HepG2 (cell line): ENCODE results near the gene LIMS2. TPM values are rescaled to one million over a fixed set of nuclear protein-coding genes. Genes with fewer than 3 reads are reported as not detected.

Experiments
- ATAC-seq: fragments of 200-7000 bp; cut with Tn5 transposase; 3 replicates; pipeline ENCODE4 v1.9.1; 2020; ENCODE audit warnings: mild to moderate bottlenecking, moderate library complexity
- BruUV-seq: library from RNA; stranded (reverse); fragments of 400-500 nt; replicated peaks from 2 replicates; lab custom pipeline; 2021; lab: Mats Ljungman, UMichigan
- CTCF ChIA-PET: fragments of 300-600 bp; formaldehyde crosslinking; extraction: SDS; loops from one replicate; lab custom pipeline; 2021; ENCODE audit warnings: low total read pairs, inconsistent platforms, low intra/inter-chr PET ratio; lab: Yijun Ruan, JAX
- POLR2A ChIA-PET: fragments of 350-600 bp; sonication (Branson Sonifier 250); formaldehyde crosslinking; loops from one replicate; lab custom pipeline; 2020; ENCODE audit warnings: antibody characterized with exemption, inconsistent platforms; lab: Yijun Ruan, JAX
- DNase-seq: peaks from one replicate; pipeline ENCODE4 v3.0.0-alpha.2; 2015; ENCODE audit warnings: low spot score
- FAIRE-seq: peaks from 3 replicates; lab custom pipeline; 2011; peaks lifted over from hg19 to GRCh38; lab: Jason Lieb, UNC
- H2AFZ ChIP-seq: one replicate; pipeline ENCODE4 v1.6.1; 2011; ENCODE audit warnings: low read length, inconsistent platforms
- H3K27ac ChIP-seq: fragments of 300-600 bp; 3 replicates; pipeline ENCODE4 v1.8.0; 2011; ENCODE audit warnings: mixed run types, mild to moderate bottlenecking, mixed read lengths, low read length, inconsistent platforms; ENCODE audit not compliant: insufficient read depth; ENCODE audit errors: extremely low read length
- H3K27me3 ChIP-seq, 2 experiments: fragments of 200-600 bp in 1 of 2; 2 replicates in 1 of 2; 3 replicates in 1 of 2; pipeline versions ENCODE4 v1.6.0 to v1.8.0; 2011; ENCODE audit warnings: low read length in 2 of 2, mild to moderate bottlenecking in 2 of 2, moderate library complexity in 2 of 2, inconsistent platforms in 1 of 2; ENCODE audit not compliant: insufficient read depth in 2 of 2, control insufficient read depth in 1 of 2
- H3K36me3 ChIP-seq, 2 experiments: fragments of 200-600 bp in 1 of 2; replicated peaks in 1 of 2; 2 replicates in 1 of 2; 3 replicates in 1 of 2; pipeline versions ENCODE4 v1.5.1 to v1.8.0; 2011; ENCODE audit warnings: low read length in 2 of 2, inconsistent platforms in 1 of 2; ENCODE audit not compliant: insufficient read depth in 2 of 2, control insufficient read depth in 1 of 2
- H3K4me1 ChIP-seq: 2 replicates; pipeline ENCODE4 v1.5.1; 2012; ENCODE audit warnings: low read length, inconsistent platforms; ENCODE audit not compliant: insufficient read depth
- H3K4me2 ChIP-seq: 2 replicates; pipeline ENCODE4 v1.6.0; 2011; ENCODE audit warnings: low read depth, low read length, inconsistent platforms
- H3K4me3 ChIP-seq, 3 experiments: fragments of 200-600 bp in 1 of 3; sonication (generic), shearing (Covaris generic) in 1 of 3; replicated peaks in 1 of 3; 2 replicates each; pipeline ENCODE4 v1.5.1; 2011 to 2016; ENCODE audit warnings: low read length in 3 of 3, inconsistent platforms in 2 of 3, low read depth in 2 of 3, mild to moderate bottlenecking in 2 of 3, control low read depth in 1 of 3, mixed read lengths in 1 of 3; ENCODE audit not compliant: insufficient read depth in 1 of 3
- H3K79me2 ChIP-seq: one replicate; pipeline ENCODE4 v1.6.1; 2011; ENCODE audit warnings: low read length, inconsistent platforms; ENCODE audit not compliant: insufficient read depth
- H3K9ac ChIP-seq: 2 replicates; pipeline ENCODE4 v1.6.0; 2011; ENCODE audit warnings: mild to moderate bottlenecking, low read depth, low read length, inconsistent platforms; ENCODE audit not compliant: insufficient read depth
- H3K9me3 ChIP-seq: 2 replicates; pipeline ENCODE4 v1.5.1; 2012; ENCODE audit warnings: mild to moderate bottlenecking, low read length
- H4K20me1 ChIP-seq: 2 replicates; pipeline ENCODE4 v1.6.0; 2011; ENCODE audit warnings: inconsistent platforms, mild to moderate bottlenecking, low read length, moderate library complexity; ENCODE audit not compliant: insufficient read depth
- MXI1 ChIP-seq: IDR thresholded peaks from 3 replicates; pipeline ENCODE4 v1.6.1; 2012; ENCODE audit warnings: low read depth, low read length, inconsistent platforms, borderline replicate concordance
- SMYD3 ChIP-seq: sonication (generic); formaldehyde crosslinking; IDR thresholded peaks from 2 replicates; pipeline ENCODE4 v1.8.1; 2023; ENCODE audit warnings: mild to moderate bottlenecking, missing genetic modification reagents
- ZNF207 ChIP-seq: fragments of 450-650 bp; IDR thresholded peaks from 2 replicates; pipeline ENCODE4 v1.6.1; 2016; ENCODE audit warnings: antibody characterized with exemption, borderline replicate concordance
- WGBS: methylation state at CpG from one replicate; pipeline ENCODE4 v1.1.6; 2017; ENCODE audit warnings: low lambda C conversion rate; 5-methylcytosine and 5-hydroxymethylcytosine counted together
- in situ Hi-C: cut with HindIII; loops from 2 replicates; pipeline ENCODE4 v1.10.0; 2017; ENCODE audit warnings: low pct_unique_long_range_greater_than_20kb; ENCODE audit not compliant: extremely low pct_ligation_motif_present
- intact Hi-C: fragments of 100-400 bp; cut with micrococcal nuclease; formaldehyde crosslinking; loops from one replicate; pipeline ENCODE4 v1.10.0; 2022; ENCODE audit not compliant: unreplicated experiment
- polyA plus RNA-seq, 8 experiments: library from polyadenylated mRNA; depleted of rRNA in 3 of 8; stranded (reverse) in 7 of 8; unstranded in 1 of 8; fragments of >200 nt; fragmentation: Illumina TruSeq in 4 of 8; extraction: Trizol in 4 of 8; gene quantifications; 2 replicates each; pipeline versions ENCODE4 v1.2.1 to v1.2.3, GENCODE V29; 2011 to 2016; ENCODE audit warnings: low read depth in 4 of 8, missing spikeins in 1 of 8, mixed read lengths in 1 of 8; ENCODE audit not compliant: insufficient read depth in 1 of 8
- total RNA-seq, 5 experiments: library from RNA; depleted of rRNA; stranded (reverse); fragments of >200 nt; fragmentation: Illumina TruSeq; extraction: Trizol; gene quantifications; 2 replicates each; pipeline ENCODE4 v1.2.3, GENCODE V29; 2016; ENCODE audit warnings: low read depth in 1 of 5
- TF ChIP-seq, protein P1 (sequence below): sonication (generic); formaldehyde crosslinking; IDR thresholded peaks from 2 replicates; pipeline ENCODE4 v1.8.0; 2022; ENCODE audit warnings: mild to moderate bottlenecking, missing genetic modification reagents, moderate library complexity

LIMS2 gene
- total and polyA plus RNA-seq, 2 of the 13 experiments (the other 11 are each of a cell fraction or from before 2014, with no cell fraction given): 1.0 to 1.9 TPM

DNA sequence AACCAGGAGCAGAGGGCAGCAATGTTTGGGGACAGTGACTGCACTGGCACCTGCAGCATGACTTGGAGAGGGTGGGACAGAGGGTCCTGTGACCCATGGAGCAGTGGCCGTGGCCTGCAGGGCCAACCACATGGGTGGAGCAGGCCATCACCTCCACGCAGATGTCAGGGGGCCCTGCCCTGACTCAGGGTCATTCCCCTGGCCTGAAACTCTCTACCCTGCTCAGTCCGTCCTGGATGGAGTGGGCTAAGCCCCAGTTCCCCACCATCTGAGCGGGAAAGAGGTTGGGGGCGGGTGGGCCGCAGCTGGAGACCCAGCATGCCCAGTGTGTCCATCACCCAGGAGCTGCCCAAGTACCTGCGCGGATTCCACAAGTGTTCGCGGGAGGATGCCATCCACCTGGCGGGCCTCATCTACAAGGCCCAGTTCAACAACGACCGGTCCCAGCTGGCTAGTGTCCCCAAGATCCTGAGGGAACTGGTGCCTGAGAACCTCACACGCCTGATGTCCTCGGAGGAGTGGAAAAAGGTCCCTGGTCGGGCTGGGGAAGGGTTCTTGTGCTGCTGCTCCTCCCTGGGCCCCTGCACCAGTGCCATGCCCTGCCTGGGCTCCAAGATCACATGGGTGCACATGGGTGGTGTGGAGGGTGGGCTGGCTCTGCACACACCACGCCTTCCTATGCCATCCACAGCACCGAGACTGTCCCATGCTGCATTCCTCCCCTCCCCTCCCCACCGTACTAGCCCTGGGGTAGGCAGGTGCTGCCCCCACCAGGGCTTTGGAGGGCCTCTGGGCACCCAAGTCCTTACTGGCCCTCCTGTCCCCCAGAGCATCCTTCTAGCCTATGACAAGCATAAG is 39.7 kb downstream of the LIMS2 start:
- DNase-seq: no peak
- Histone ChIP-seq H3K9ac (no peak overlapping the region), H3K4me2 (no peak overlapping the region; the same call in 1 of the 2 replicates), H3K79me2 (no peaks in the 10 kb centered on the region), H2AFZ (no peak overlapping the region), H3K4me1 (peaks cover 31% of the 10 kb centered on the region), H3K27ac (no peak overlapping the region), H3K36me3 (no peaks in the 10 kb centered on the region), H3K27me3 (peaks cover 31 to 92% of the 10 kb centered on the region in 2 experiments), H3K4me3 (no peak overlapping the region), H3K9me3 (no peaks in the 10 kb centered on the region), H4K20me1 (no peaks in the 10 kb centered on the region)
- CTCF ChIA-PET: no interaction called here
- no peak for ATAC-seq
- TF ChIP-seq ZNF207: 0 out of 2 replicates have a peak, but pooled peaks have one; percentile 29
- no peak for TF ChIP-seq SMYD3 (CRISPR knock-in tag)
- TF ChIP-seq MXI1: 0 out of 3 replicates have a peak, but pooled peaks have one; percentile 12
- TF ChIP-seq, protein P1, sequence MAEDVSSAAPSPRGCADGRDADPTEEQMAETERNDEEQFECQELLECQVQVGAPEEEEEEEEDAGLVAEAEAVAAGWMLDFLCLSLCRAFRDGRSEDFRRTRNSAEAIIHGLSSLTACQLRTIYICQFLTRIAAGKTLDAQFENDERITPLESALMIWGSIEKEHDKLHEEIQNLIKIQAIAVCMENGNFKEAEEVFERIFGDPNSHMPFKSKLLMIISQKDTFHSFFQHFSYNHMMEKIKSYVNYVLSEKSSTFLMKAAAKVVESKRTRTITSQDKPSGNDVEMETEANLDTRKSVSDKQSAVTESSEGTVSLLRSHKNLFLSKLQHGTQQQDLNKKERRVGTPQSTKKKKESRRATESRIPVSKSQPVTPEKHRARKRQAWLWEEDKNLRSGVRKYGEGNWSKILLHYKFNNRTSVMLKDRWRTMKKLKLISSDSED (CRISPR knock-in tag): peak; percentile 79; the same call in 1 of the 2 replicates
- WGBS: 48% methylated on average over 18 of the region's 19 CpGs
- no peak for FAIRE-seq
- POLR2A ChIA-PET: no interaction called here
- intact Hi-C loops: no loop called here
- in situ Hi-C loops: no loop called here
- no TSS peak for BruUV-seq
